HepG2 (cell line): Measurements from ENCODE around the gene SLC12A1. TPM values are rescaled to one million over a fixed set of nuclear protein-coding genes. Genes with fewer than 3 reads are reported as not detected.
A peak's percentile ranks its signal among the peaks of the same experiment; 100 is the strongest.

Experiments
- ATAC-seq: fragments of 200-7000 bp; cut with Tn5 transposase; 3 replicates; pipeline ENCODE4 v1.9.1; 2020; ENCODE audit warnings: mild to moderate bottlenecking, moderate library complexity
- BruUV-seq: library from RNA; stranded (reverse); fragments of 400-500 nt; replicated peaks from 2 replicates; lab custom pipeline; 2021; lab: Mats Ljungman, UMichigan
- CTCF ChIA-PET: fragments of 300-600 bp; formaldehyde crosslinking; extraction: SDS; loops from one replicate; lab custom pipeline; 2021; ENCODE audit warnings: low total read pairs, inconsistent platforms, low intra/inter-chr PET ratio; lab: Yijun Ruan, JAX
- POLR2A ChIA-PET: fragments of 350-600 bp; sonication (Branson Sonifier 250); formaldehyde crosslinking; loops from one replicate; lab custom pipeline; 2020; ENCODE audit warnings: antibody characterized with exemption, inconsistent platforms; lab: Yijun Ruan, JAX
- DNase-seq: peaks from one replicate; pipeline ENCODE4 v3.0.0-alpha.2; 2015; ENCODE audit warnings: low spot score
- FAIRE-seq: peaks from 3 replicates; lab custom pipeline; 2011; peaks lifted over from hg19 to GRCh38; lab: Jason Lieb, UNC
- H2AFZ ChIP-seq: one replicate; pipeline ENCODE4 v1.6.1; 2011; ENCODE audit warnings: low read length, inconsistent platforms
- H3K27ac ChIP-seq: fragments of 300-600 bp; 3 replicates; pipeline ENCODE4 v1.8.0; 2011; ENCODE audit warnings: mixed run types, mild to moderate bottlenecking, mixed read lengths, low read length, inconsistent platforms; ENCODE audit not compliant: insufficient read depth; ENCODE audit errors: extremely low read length
- H3K27me3 ChIP-seq, 2 experiments: fragments of 200-600 bp in 1 of 2; 2 replicates in 1 of 2; 3 replicates in 1 of 2; pipeline versions ENCODE4 v1.6.0 to v1.8.0; 2011; ENCODE audit warnings: low read length in 2 of 2, mild to moderate bottlenecking in 2 of 2, moderate library complexity in 2 of 2, inconsistent platforms in 1 of 2; ENCODE audit not compliant: insufficient read depth in 2 of 2, control insufficient read depth in 1 of 2
- H3K36me3 ChIP-seq, 2 experiments: fragments of 200-600 bp in 1 of 2; replicated peaks in 1 of 2; 2 replicates in 1 of 2; 3 replicates in 1 of 2; pipeline versions ENCODE4 v1.5.1 to v1.8.0; 2011; ENCODE audit warnings: low read length in 2 of 2, inconsistent platforms in 1 of 2; ENCODE audit not compliant: insufficient read depth in 2 of 2, control insufficient read depth in 1 of 2
- H3K4me1 ChIP-seq: 2 replicates; pipeline ENCODE4 v1.5.1; 2012; ENCODE audit warnings: low read length, inconsistent platforms; ENCODE audit not compliant: insufficient read depth
- H3K4me2 ChIP-seq: 2 replicates; pipeline ENCODE4 v1.6.0; 2011; ENCODE audit warnings: low read depth, low read length, inconsistent platforms
- H3K4me3 ChIP-seq, 3 experiments: fragments of 200-600 bp in 1 of 3; sonication (generic), shearing (Covaris generic) in 1 of 3; replicated peaks in 1 of 3; 2 replicates each; pipeline ENCODE4 v1.5.1; 2011 to 2016; ENCODE audit warnings: low read length in 3 of 3, inconsistent platforms in 2 of 3, low read depth in 2 of 3, mild to moderate bottlenecking in 2 of 3, control low read depth in 1 of 3, mixed read lengths in 1 of 3; ENCODE audit not compliant: insufficient read depth in 1 of 3
- H3K79me2 ChIP-seq: one replicate; pipeline ENCODE4 v1.6.1; 2011; ENCODE audit warnings: low read length, inconsistent platforms; ENCODE audit not compliant: insufficient read depth
- H3K9ac ChIP-seq: 2 replicates; pipeline ENCODE4 v1.6.0; 2011; ENCODE audit warnings: mild to moderate bottlenecking, low read depth, low read length, inconsistent platforms; ENCODE audit not compliant: insufficient read depth
- H3K9me3 ChIP-seq: 2 replicates; pipeline ENCODE4 v1.5.1; 2012; ENCODE audit warnings: mild to moderate bottlenecking, low read length
- H4K20me1 ChIP-seq: 2 replicates; pipeline ENCODE4 v1.6.0; 2011; ENCODE audit warnings: inconsistent platforms, mild to moderate bottlenecking, low read length, moderate library complexity; ENCODE audit not compliant: insufficient read depth
- ATF7 ChIP-seq, 2 experiments: fragments of 450-650 bp in 1 of 2; sonication (generic) in 1 of 2; formaldehyde crosslinking in 1 of 2; IDR thresholded peaks; 2 replicates each; pipeline versions ENCODE4 v1.4.0 to v1.6.1; 2016 to 2020; ENCODE audit warnings: antibody characterized with exemption in 1 of 2, mild to moderate bottlenecking in 1 of 2, missing genetic modification reagents in 1 of 2
- BHLHE40 ChIP-seq: IDR thresholded peaks from 2 replicates; pipeline ENCODE4 v1.6.1; 2011; ENCODE audit warnings: low read length, improper control_type of control experiment
- CCAR2 ChIP-seq: fragments of 200-400 bp; formaldehyde crosslinking; optimal IDR thresholded peaks from 2 replicates; pipeline ENCODE3; 2018; ENCODE audit warnings: low read depth, mild to moderate bottlenecking, low read length, moderate library complexity
- ETV5 ChIP-seq: IDR thresholded peaks from 2 replicates; pipeline ENCODE4 v1.6.1; 2018; ENCODE audit warnings: missing biosample characterization, missing genetic modification reagents, inconsistent platforms, borderline replicate concordance
- KDM4B ChIP-seq: sonication (generic); formaldehyde crosslinking; IDR thresholded peaks from 2 replicates; pipeline ENCODE4 v1.4.0; 2020; ENCODE audit warnings: missing genetic modification reagents
- KLF9 ChIP-seq: IDR thresholded peaks from 2 replicates; pipeline ENCODE4 v1.6.1; 2016; ENCODE audit warnings: low read depth
- MED13 ChIP-seq: sonication (generic); formaldehyde crosslinking; IDR thresholded peaks from 2 replicates; pipeline ENCODE4 v1.5.0; 2020; ENCODE audit warnings: missing genetic modification reagents
- MTF2 ChIP-seq: sonication (generic); formaldehyde crosslinking; IDR thresholded peaks from 2 replicates; pipeline ENCODE4 v1.5.0; 2020; ENCODE audit warnings: missing genetic modification reagents, borderline replicate concordance
- PRDM10 ChIP-seq: sonication (generic); formaldehyde crosslinking; IDR thresholded peaks from 2 replicates; pipeline ENCODE4 v1.4.0; 2020; ENCODE audit warnings: low read depth, missing genetic modification reagents
- SIN3A ChIP-seq: IDR thresholded peaks from 2 replicates; pipeline ENCODE4 v1.6.1; 2011; ENCODE audit warnings: low read depth, mild to moderate bottlenecking, control low read depth, low read length, borderline replicate concordance
- ZNF275 ChIP-seq: sonication (generic); formaldehyde crosslinking; IDR thresholded peaks from 2 replicates; pipeline ENCODE4 v1.8.0; 2022; ENCODE audit warnings: missing genetic modification reagents, mild to moderate bottlenecking, inconsistent platforms, borderline replicate concordance
- ZNF367 ChIP-seq: sonication (generic); formaldehyde crosslinking; IDR thresholded peaks from 2 replicates; pipeline ENCODE4 v1.4.0; 2020; ENCODE audit warnings: missing genetic modification reagents, borderline replicate concordance
- ZNF629 ChIP-seq: sonication (generic); formaldehyde crosslinking; conservative IDR thresholded peaks from 2 replicates; pipeline ENCODE4 v1.5.0; 2020; ENCODE audit warnings: missing genetic modification reagents
- ZNF768 ChIP-seq: sonication (generic); formaldehyde crosslinking; IDR thresholded peaks from 2 replicates; pipeline ENCODE4 v1.4.0; 2020; ENCODE audit warnings: missing genetic modification reagents
- ZSCAN25 ChIP-seq: sonication (generic); formaldehyde crosslinking; IDR thresholded peaks from 2 replicates; pipeline ENCODE4 v1.8.0; 2022; ENCODE audit warnings: mild to moderate bottlenecking, missing genetic modification reagents
- ZSCAN31 ChIP-seq: sonication (generic); formaldehyde crosslinking; IDR thresholded peaks from 2 replicates; pipeline ENCODE4 v1.5.0; 2020; ENCODE audit warnings: low read depth, mild to moderate bottlenecking, missing genetic modification reagents
- WGBS: methylation state at CpG from one replicate; pipeline ENCODE4 v1.1.6; 2017; ENCODE audit warnings: low lambda C conversion rate; 5-methylcytosine and 5-hydroxymethylcytosine counted together
- in situ Hi-C: cut with HindIII; loops from 2 replicates; pipeline ENCODE4 v1.10.0; 2017; ENCODE audit warnings: low pct_unique_long_range_greater_than_20kb; ENCODE audit not compliant: extremely low pct_ligation_motif_present
- intact Hi-C: fragments of 100-400 bp; cut with micrococcal nuclease; formaldehyde crosslinking; loops from one replicate; pipeline ENCODE4 v1.10.0; 2022; ENCODE audit not compliant: unreplicated experiment
- polyA plus RNA-seq, 8 experiments: library from polyadenylated mRNA; depleted of rRNA in 3 of 8; stranded (reverse) in 7 of 8; unstranded in 1 of 8; fragments of >200 nt; fragmentation: Illumina TruSeq in 4 of 8; extraction: Trizol in 4 of 8; gene quantifications; 2 replicates each; pipeline versions ENCODE4 v1.2.1 to v1.2.3, GENCODE V29; 2011 to 2016; ENCODE audit warnings: low read depth in 4 of 8, missing spikeins in 1 of 8, mixed read lengths in 1 of 8; ENCODE audit not compliant: insufficient read depth in 1 of 8
- total RNA-seq, 5 experiments: library from RNA; depleted of rRNA; stranded (reverse); fragments of >200 nt; fragmentation: Illumina TruSeq; extraction: Trizol; gene quantifications; 2 replicates each; pipeline ENCODE4 v1.2.3, GENCODE V29; 2016; ENCODE audit warnings: low read depth in 1 of 5
- TF ChIP-seq, protein P1 (sequence below): conservative IDR thresholded peaks from 2 replicates; pipeline ENCODE4 v1.6.1; 2018; ENCODE audit warnings: missing genetic modification reagents

Gene SLC12A1
- total and polyA plus RNA-seq, 2 of the 13 experiments (the other 11 are each of a cell fraction or from before 2014, with no cell fraction given): not detected

GRCh38 chr15:48331796-48332641 is 125.9 kb downstream of the SLC12A1 start:
- ChIA-PET CTCF (no interaction called here), POLR2A (interaction anchor here (0.8 kb wide), 1 partner anchor 23 kb away, joined by 3 read pairs; no protein-coding TSS in a partner anchor)
- Histone ChIP-seq H3K36me3 (peaks cover 0 to 16% of the 10 kb centered on the region in 2 experiments; a peak in 3 of 5 replicates), H3K4me1 (peaks cover 38% of the 10 kb centered on the region), H3K4me3 (peak overlapping the region; percentile 77 to 86 (median 78)), H4K20me1 (no peaks in the 10 kb centered on the region), H3K4me2 (peak overlapping the region; percentile 78), H3K27ac (peak overlapping the region; percentile 71), H3K79me2 (peaks cover 5% of the 10 kb centered on the region), H3K9me3 (no peaks in the 10 kb centered on the region), H2AFZ (no peak overlapping the region), H3K9ac (peak overlapping the region; percentile 70), H3K27me3 (no peaks in the 10 kb centered on the region; a peak in 1 of 5 replicates)
- under 1% methylated on average over 10 of the region's 64 CpGs for WGBS
- DNase-seq (peak; percentile 21), FAIRE-seq (no peak), ATAC-seq (peak; percentile 65)
- BruUV-seq: no TSS peak
- in situ Hi-C loops (no loop called here), intact Hi-C loops (loop anchor here (2.0 kb wide), 2 partner anchors 23 to 905 kb away; no protein-coding TSS in a partner anchor)
- no peak for TF ChIP-seq ZSCAN25 (CRISPR knock-in tag)
- TF ChIP-seq KDM4B (CRISPR knock-in tag): 0 out of 2 replicates have a peak, but pooled peaks have one; percentile 23
- TF ChIP-seq MTF2 (CRISPR knock-in tag): no peak
- no peak for TF ChIP-seq MED13
- TF ChIP-seq, protein P1, sequence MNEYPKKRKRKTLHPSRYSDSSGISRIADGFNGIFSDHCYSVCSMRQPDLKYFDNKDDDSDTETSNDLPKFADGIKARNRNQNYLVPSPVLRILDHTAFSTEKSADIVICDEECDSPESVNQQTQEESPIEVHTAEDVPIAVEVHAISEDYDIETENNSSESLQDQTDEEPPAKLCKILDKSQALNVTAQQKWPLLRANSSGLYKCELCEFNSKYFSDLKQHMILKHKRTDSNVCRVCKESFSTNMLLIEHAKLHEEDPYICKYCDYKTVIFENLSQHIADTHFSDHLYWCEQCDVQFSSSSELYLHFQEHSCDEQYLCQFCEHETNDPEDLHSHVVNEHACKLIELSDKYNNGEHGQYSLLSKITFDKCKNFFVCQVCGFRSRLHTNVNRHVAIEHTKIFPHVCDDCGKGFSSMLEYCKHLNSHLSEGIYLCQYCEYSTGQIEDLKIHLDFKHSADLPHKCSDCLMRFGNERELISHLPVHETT (CRISPR knock-in tag): no peak
- TF ChIP-seq SIN3A: peak; percentile 77; the same call in 1 of the 2 replicates
- 0 out of 2 replicates have a peak, but pooled peaks have one; percentile 3 for TF ChIP-seq ATF7 (IDR thresholded peaks at IDR 0.05)
- TF ChIP-seq ATF7 (CRISPR knock-in tag; IDR thresholded peaks at IDR 0.05): no peak
- TF ChIP-seq ZNF629: no peak
- peak; percentile 29; the same call in 1 of the 2 replicates for TF ChIP-seq ZNF768 (CRISPR knock-in tag)
- 0 out of 2 replicates have a peak, but pooled peaks have one; percentile 62 for TF ChIP-seq ZNF367
- TF ChIP-seq KLF9 (CRISPR knock-in tag): no peak
- TF ChIP-seq BHLHE40: peak; percentile 86
- no peak for TF ChIP-seq ZNF275 (CRISPR knock-in tag)
- peak; percentile 99 for TF ChIP-seq PRDM10 (CRISPR knock-in tag)
- TF ChIP-seq ETV5 (CRISPR knock-in tag): no peak
- TF ChIP-seq CCAR2: no peak
- peak; percentile 21 for TF ChIP-seq ZSCAN31 (CRISPR knock-in tag)
